ENCODE data around the gene NKAPL.

NKAPL gene

DNA sequence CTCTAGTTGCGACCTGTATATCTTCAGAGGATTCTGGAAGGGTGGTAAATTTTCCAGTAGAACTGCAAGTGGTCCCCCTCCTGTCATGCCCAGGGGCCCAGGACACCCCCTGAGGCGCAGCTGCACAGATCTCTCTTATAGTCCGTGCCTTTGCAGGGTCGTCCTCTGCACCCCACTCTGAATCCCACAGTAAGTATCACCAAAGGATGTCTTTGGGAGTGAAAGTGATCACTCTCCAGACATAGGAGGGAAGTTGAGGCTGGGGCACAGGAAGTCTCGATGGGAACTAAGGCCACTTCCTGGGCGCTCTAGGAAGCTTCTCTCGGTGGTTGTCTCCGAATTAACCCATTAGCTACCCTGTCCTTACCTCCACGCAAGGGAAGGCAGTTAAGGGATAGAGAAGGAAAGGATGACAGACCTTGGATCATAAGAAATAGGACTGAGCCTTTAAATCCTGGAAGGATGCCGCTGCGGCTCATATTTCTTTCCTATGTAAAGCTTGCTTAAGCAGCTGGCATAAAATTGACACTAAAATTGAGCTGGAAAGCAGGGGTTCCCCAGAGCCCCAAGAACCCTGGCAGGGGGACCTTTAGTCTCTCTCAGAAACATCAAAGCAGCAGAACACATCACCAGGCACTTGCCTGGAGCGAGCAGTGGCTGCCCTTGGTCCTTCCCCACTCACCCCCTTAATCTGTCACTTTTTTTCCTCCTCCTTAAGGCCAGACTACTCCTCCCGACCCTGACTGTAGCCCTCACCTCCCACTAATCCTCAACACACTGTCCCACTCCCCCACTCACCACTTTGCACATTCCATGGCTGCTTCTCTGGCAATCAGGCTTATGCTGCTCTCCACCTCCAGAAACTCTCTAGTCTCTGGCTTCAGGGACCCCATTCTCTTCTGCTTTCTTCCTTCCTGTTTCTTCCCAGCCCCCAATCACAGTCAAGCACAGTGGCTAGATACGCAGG is 6.8 kb upstream of the NKAPL start, which contains the start of gene ZKSCAN4:
TSS of gene ZKSCAN4 (minus strand) at position 261 of the 967 bp plus-strand sequence. CDS start 289 bp downstream, outside the sequence.
- TF ChIP-seq EZH2 (IDR thresholded peaks at IDR 0.05) (no peak), FOXP2 (optimal IDR thresholded peaks at IDR 0.05; ENCODE audit: control extremely low read depth, extremely low read length, insufficient read depth) (peak; percentile 12), POLR2AphosphoS5 (IDR thresholded peaks at IDR 0.05; ENCODE audit: borderline replicate concordance, low read depth, low read length) (peak; percentile 84)
- Histone ChIP-seq H3K36me3 (ENCODE audit: insufficient read depth, low read length) (peaks cover 11% of the 10 kb centered on the region; the same call in 1 of the 2 replicates), H3K4me3 (peak within 1 kb of the TSS; percentile 100), H3K9ac (ENCODE audit: insufficient read length) (peak within 1 kb of the TSS; percentile 86), H3K27ac (no peak within 1 kb of the TSS), H3K9me3 (ENCODE audit: low read depth, low read length) (no peaks in the 10 kb centered on the region)
- DNase-seq (ENCODE audit: low read depth, low spot score), result peak; percentile 91

GRCh38 chr6:28254121-28254519 is 5.0 kb upstream of the NKAPL start:
- Histone ChIP-seq H3K9ac (ENCODE audit: insufficient read length) (no peak overlapping the region), H3K27ac (no peak overlapping the region), H3K4me3 (no peak overlapping the region), H3K36me3 (ENCODE audit: insufficient read depth, low read length) (0 out of 2 replicates have a peak, but pooled peaks cover 4% of the 10 kb centered on the region), H3K9me3 (ENCODE audit: low read depth, low read length) (no peaks in the 10 kb centered on the region)
- DNase-seq (ENCODE audit: low read depth, low spot score), result no peak
- TF ChIP-seq FOXP2 (optimal IDR thresholded peaks at IDR 0.05; ENCODE audit: control extremely low read depth, extremely low read length, insufficient read depth) (no peak), POLR2AphosphoS5 (IDR thresholded peaks at IDR 0.05; ENCODE audit: borderline replicate concordance, low read depth, low read length) (no peak)

GRCh38 chr6:28257042-28257441 is 2.1 kb upstream of the NKAPL start:
- Histone ChIP-seq H3K27ac (no peak overlapping the region), H3K9ac (ENCODE audit: insufficient read length) (no peak overlapping the region), H3K4me3 (no peak overlapping the region), H3K9me3 (ENCODE audit: low read depth, low read length) (no peaks in the 10 kb centered on the region), H3K36me3 (ENCODE audit: insufficient read depth, low read length) (no peaks in the 10 kb centered on the region)
- no peak for TF ChIP-seq EZH2 (IDR thresholded peaks at IDR 0.05)
- no peak for TF ChIP-seq POLR2AphosphoS5 (IDR thresholded peaks at IDR 0.05; ENCODE audit: borderline replicate concordance, low read depth, low read length)
- no peak for TF ChIP-seq FOXP2 (optimal IDR thresholded peaks at IDR 0.05; ENCODE audit: control extremely low read depth, extremely low read length, insufficient read depth)
- no peak for DNase-seq (ENCODE audit: low read depth, low spot score)

DNA sequence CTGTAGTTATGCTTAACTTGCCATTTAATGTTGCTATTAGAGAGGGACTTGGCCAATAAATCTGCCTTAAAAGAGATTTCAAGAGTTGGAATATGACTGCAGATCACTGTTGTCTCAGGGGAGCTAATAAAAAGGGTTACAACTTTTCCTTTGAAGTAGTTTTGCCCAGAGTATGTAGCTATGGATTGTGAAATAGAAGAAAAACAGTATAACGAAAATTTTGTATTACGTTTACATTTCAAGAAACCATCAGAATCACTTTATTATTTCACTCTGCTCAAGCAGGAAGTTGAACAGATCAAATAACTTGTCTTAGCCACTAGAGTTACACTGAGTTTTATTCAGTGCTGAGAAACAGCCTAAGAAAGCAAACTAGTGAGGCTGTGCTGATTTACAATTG is 4.8 kb downstream of the NKAPL start:
- H3K9me3 ChIP-seq (ENCODE audit: low read depth, low read length), result no peaks in the 10 kb centered on the region
- TF ChIP-seq EZH2 (IDR thresholded peaks at IDR 0.05) (no peak), FOXP2 (optimal IDR thresholded peaks at IDR 0.05; ENCODE audit: control extremely low read depth, extremely low read length, insufficient read depth) (no peak), POLR2AphosphoS5 (IDR thresholded peaks at IDR 0.05; ENCODE audit: borderline replicate concordance, low read depth, low read length) (no peak)

GRCh38 chr6:28264834-28265401 is 5.8 kb downstream of the NKAPL start:
- H3K27ac ChIP-seq, result peak overlapping the region; percentile 85
- TF ChIP-seq FOXP2 (optimal IDR thresholded peaks at IDR 0.05; ENCODE audit: control extremely low read depth, extremely low read length, insufficient read depth) (no peak), EZH2 (IDR thresholded peaks at IDR 0.05) (no peak), POLR2AphosphoS5 (IDR thresholded peaks at IDR 0.05; ENCODE audit: borderline replicate concordance, low read depth, low read length) (no peak)
- no peaks in the 10 kb centered on the region for H3K36me3 ChIP-seq (ENCODE audit: insufficient read depth, low read length)
- H3K9me3 ChIP-seq (ENCODE audit: low read depth, low read length), result no peaks in the 10 kb centered on the region
- no peak overlapping the region for H3K4me3 ChIP-seq
- H3K9ac ChIP-seq (ENCODE audit: insufficient read length), result no peak overlapping the region
- no peak for DNase-seq (ENCODE audit: low read depth, low spot score)

More for the DNA sequence above, 4.8 kb downstream of the NKAPL start:
- H3K36me3 ChIP-seq (ENCODE audit: insufficient read depth, low read length), result no peaks in the 10 kb centered on the region
- peak; percentile 45 for DNase-seq (ENCODE audit: low read depth, low spot score)
- peak overlapping the region; percentile 63 for H3K4me3 ChIP-seq
- H3K27ac ChIP-seq, result peak overlapping the region; percentile 85
- peak overlapping the region; percentile 40 for H3K9ac ChIP-seq (ENCODE audit: insufficient read length)

DNA sequence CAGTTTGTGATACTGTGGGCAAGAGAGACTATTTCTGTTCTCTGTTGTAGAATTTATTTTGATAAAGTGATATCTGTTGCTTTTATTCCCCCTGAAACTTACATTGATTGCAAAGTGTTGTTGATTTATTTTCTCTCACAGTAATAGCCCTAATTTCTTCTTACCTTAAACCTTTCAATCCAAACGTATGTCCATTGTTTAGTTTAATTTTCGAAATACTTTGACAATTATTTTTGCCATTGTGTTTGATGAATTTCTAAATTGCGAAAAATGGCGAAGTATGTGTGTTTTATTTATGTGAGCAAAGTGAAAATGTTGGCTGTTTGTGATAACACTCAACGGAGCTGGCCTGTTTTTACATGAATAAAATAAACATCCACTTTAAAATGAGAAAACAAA is 7.5 kb downstream of the NKAPL start:
- H3K36me3 ChIP-seq (ENCODE audit: insufficient read depth, low read length), result no peaks in the 10 kb centered on the region
- no peak for TF ChIP-seq EZH2 (IDR thresholded peaks at IDR 0.05)
- TF ChIP-seq FOXP2 (optimal IDR thresholded peaks at IDR 0.05; ENCODE audit: control extremely low read depth, extremely low read length, insufficient read depth), result no peak
- TF ChIP-seq POLR2AphosphoS5 (IDR thresholded peaks at IDR 0.05; ENCODE audit: borderline replicate concordance, low read depth, low read length), result no peak
- no peak for DNase-seq (ENCODE audit: low read depth, low spot score)
- H3K27ac ChIP-seq, result peak overlapping the region; percentile 61; the same call in 1 of the 2 replicates
- H3K9me3 ChIP-seq (ENCODE audit: low read depth, low read length), result no peaks in the 10 kb centered on the region
- peak overlapping the region; percentile 89 for H3K4me3 ChIP-seq
- H3K9ac ChIP-seq (ENCODE audit: insufficient read length), result peak overlapping the region; percentile 85

- Histone ChIP-seq H3K9me3 (ENCODE audit: low read depth, low read length) (no peaks in the 10 kb centered on the region), H3K4me3 (peak within 1 kb of the TSS; percentile 89), H3K36me3 (ENCODE audit: insufficient read depth, low read length) (peaks cover 5% of the 10 kb centered on the region; the same call in 1 of the 2 replicates), H3K9ac (ENCODE audit: insufficient read length) (peak within 1 kb of the TSS; percentile 85), H3K27ac (peak within 1 kb of the TSS; percentile 61; the same call in 1 of the 2 replicates)
- DNase-seq (ENCODE audit: low read depth, low spot score), result peak; percentile 83
- TF ChIP-seq FOXP2 (optimal IDR thresholded peaks at IDR 0.05; ENCODE audit: control extremely low read depth, extremely low read length, insufficient read depth) (no peak), POLR2AphosphoS5 (IDR thresholded peaks at IDR 0.05; ENCODE audit: borderline replicate concordance, low read depth, low read length) (peak; percentile 87), EZH2 (IDR thresholded peaks at IDR 0.05) (no peak)
Observed at GRCh38 chr6:28266962-28267694, 8.0 kb downstream of the NKAPL start, which contains the start of gene ZSCAN26. Gene ZSCAN26 (plus strand): TSS chr6:28267143. CDS start chr6:28271920, 4,777 bp downstream.

All from SK-N-MC (cell line).